Left renal pelvis (tissue), 4 donors: ENCODE data around the gene GLIS1. TPM values are rescaled to one million over a fixed set of nuclear protein-coding genes. Genes with fewer than 3 reads are reported as not detected.
A peak's percentile ranks its signal among the peaks of the same experiment; 100 is the strongest.

Experiments
- DNase-seq, 4 donors: peaks; one replicate each; pipeline ENCODE4 v3.0.0-alpha.2; 2013; ENCODE audit warnings: low read depth in 4 of 4, low spot score in 3 of 4
- polyA plus RNA-seq, 4 donors: library from polyadenylated mRNA; unstranded; fragments of 120-200 nt; gene quantifications; one replicate each; pipeline ENCODE4 v1.2.1, GENCODE V29; 2013; ENCODE audit not compliant: insufficient read length in 4 of 4

Gene GLIS1
- polyA plus RNA-seq, 4 donors: 0.29 to 3.1 (median 2.3) TPM

DNA sequence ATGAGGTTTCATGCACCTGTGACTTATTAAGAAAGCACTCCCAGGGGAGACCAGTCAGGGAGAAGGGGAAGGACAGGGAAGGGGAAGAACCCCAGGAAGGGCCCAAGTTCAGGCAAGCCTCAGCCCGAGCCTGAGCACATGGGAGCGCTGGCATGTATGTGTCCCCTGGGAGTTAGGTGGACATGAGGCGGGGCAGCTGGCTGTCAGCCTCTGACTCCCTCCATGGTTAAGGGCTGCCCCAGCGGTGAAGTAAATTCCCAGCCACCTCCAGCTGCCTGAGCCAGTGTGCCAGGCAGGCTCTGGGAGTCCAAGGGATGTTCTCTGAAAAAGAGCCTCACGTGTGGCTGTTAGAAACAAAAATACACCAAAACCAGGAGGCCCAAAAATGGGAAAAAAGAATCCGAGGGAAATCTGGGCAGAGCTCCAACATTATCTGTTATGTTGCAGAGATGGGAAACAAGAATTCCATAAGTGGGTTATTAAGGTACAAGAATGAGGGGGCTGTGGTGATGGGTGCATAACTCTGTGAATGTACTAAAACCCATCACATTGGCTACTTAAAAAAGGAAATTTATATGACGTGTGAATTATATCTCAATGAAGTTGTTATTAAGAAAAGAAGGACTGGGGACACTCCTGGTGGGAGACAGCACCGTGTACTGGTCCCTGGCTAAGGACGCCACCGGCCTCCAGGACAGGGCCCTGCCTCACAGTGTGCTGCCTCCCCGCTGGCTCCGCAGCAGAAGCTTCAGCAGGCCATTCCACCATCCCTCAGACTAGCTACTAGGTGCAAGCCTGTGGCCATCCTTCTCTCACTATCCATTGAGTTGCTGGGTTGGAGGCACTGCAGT is 261.1 kb downstream of the GLIS1 start:
- no peak for DNase-seq

DNA sequence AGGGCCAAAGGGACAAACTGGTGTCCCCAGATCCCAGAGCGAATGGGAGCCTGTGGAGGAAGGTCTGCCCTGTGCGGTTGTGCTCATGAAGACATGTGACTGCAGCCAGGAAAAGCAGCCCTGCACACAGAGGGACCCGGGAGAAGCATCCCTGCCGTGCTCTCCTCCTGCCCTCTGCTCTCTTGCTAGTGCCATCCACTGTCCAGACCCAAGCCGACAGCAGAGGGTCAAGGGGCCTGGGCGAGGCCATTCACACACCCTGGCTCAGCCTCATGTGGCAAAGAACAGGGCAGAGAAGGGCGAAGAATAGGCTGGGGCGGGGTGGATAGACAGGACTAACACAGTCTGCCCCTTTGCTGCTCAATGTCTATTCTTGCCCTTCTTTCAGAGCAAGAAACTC is 262.4 kb downstream of the GLIS1 start:
- DNase-seq: no peak

DNA sequence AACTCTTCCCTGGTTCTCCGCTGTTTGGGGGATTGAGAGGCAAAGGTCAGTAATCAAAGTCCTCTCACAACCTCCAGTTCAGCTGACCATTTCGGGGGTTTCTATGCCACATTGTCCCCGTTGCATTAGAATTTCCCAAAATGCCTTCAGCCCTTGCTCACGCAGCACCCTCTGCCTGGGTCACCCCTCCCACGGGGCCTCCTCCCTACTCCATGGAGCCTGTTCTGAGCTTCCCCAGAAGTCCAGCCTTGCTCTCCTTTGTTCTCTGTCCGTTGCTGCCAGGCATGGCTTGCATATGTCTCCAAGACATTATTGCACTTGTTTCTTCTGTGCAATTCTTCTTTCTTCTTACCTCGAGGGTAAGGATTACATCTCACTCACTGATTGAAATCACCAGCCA is 263.3 kb downstream of the GLIS1 start:
- DNase-seq: no peak

DNA sequence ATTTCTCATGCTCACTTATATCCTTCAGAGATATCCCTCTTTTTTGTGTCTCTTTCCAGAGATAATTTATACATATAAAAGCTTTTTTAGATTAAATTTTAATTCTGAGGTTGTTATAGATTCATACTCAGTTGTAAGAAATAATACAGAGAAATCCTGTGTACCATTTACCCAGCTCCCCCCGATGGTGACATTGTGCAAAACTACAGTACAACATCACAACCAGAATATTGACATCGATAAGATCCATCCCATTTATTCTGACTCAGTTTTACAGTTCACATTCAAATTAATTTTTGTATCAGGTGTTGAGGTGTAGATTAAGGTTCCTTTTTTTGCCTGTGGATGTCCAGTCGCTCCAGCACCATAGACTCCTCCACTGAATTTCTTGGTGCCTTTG is 265.5 kb downstream of the GLIS1 start:
- no peak for DNase-seq

DNA sequence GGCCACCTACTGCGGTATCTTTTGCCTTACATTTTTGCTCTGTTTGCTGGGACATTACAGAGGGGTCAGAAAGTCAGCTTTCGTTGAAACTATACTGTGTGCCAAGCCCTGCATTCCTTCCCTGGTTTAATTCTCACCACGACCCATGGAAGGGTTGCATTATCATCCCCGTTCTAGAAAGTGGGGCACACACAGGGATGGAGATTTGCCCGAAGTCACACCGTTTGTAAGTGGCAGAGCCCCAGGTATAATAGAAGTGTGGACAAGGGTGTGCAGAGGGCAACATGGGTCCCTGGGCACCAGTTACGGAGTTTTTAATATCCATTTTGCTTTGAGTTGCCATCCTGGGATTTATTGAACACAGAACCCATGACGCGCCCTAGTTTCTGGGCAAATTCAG is 268.0 kb downstream of the GLIS1 start:
- DNase-seq: no peak

GRCh38 chr1:53470584-53470983 is 268.4 kb downstream of the GLIS1 start:
- no peak for DNase-seq

DNA sequence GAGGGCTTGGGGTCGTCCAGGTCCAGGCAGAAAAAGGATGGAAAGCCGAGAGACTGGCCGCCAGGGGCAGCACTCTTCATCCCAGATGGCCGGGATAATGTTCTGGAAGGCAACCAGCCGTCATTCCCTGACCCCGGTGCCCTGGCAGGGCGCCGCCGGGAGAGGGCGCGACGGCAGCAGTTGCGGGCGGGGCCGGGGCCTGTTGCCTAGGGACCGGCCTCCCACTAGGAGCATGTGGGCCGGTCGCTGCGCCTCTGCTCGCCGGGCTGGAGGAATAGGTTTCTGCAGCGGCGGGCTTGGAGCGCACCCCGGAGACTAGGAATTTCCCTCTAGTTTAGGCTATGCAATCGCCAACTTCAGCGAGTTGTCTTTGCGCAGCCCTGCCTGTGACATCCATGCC is 268.8 kb downstream of the GLIS1 start:
- DNase-seq: peak; percentile 45 to 68 (median 60)

DNA sequence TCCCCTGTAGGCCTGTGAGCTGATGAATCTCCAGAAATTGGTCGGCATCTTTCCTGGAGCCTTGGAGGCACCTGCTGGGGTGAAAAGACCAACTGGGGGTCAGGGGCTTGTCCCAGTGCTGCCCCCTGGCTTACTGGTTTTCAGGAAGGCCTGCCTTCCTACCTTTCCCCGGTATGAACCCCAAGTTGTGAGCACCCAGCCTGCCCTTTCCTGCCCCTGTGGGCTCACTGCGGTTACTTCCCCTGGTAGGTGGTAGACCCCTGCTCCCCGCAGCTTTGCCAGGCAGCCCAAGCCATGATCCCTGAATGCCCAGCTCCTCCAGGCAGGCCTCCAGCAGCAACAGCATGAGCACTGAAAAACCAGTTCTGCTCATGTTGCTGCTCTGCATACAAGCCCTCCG is 269.6 kb downstream of the GLIS1 start:
- no peak for DNase-seq

DNA sequence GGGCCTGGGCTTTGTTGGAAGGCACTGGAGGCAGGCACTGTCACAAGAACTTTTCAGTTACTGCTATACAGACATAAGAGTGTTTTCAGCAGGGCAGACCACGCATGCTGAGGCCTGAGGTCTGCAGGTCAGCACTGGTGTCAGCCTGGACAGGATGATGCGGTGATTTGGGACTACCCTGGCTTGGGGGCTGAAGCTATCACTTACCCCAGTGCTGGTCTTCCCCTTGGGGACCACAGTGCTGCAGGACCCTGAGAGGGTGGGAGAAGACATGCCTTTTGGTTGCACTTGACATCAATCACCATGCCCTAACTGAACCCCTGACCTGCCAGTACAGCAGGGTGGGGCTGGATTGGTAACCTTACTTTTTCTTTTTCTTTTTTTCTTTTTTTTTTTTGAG is 270.6 kb downstream of the GLIS1 start:
- DNase-seq: no peak

GRCh38 chr1:53467391-53467790 is 271.6 kb downstream of the GLIS1 start:
- no peak for DNase-seq

DNA sequence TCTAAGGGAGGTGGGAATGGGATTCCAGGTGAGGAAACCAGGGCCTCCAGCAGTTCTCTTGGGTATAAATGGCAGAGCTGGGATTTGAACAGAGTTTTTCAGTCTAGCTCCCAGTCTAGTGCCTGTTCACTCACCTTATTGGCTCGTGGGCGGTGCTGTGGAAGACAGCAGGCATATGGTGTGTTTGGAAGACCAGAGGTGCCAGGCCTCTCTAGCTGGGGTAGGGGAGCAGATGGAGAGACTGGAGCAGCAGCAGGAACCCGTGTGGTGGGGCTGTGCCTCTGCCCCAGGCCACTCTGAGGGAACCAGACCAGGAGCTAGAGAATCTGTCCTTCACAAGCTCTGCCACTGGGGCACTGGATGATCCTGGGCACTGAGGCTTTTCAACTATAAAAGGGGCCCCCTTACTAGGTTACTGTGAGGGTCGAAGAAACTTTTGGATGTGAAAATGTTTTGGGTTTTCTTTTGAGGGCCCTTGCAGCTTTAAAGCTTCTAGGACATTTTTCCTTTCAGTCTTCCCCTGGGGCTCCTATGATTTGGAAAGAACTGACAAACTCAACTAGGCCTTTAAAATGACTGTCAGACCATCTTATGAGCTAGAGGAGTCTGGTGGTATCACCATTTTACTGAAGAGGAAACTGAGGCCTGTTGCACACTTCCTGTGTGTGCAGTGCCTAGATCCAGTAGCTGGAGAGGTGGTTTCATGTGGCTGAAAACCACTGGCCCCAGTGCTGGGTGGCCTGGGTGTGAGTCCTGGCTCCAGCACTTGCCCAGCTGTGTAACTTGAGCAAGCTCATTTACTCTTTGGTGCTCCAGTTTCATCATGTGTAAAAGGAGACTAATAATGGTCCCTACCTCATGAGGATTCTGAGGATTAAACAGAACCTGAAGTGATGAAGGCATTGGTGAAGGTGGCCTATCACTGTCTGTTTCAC is 273.7 kb downstream of the GLIS1 start:
- no peak for DNase-seq

- DNase-seq: no peak
These were observed 274.7 kb downstream of the GLIS1 start for GRCh38 chr1:53463961-53464899.

DNA sequence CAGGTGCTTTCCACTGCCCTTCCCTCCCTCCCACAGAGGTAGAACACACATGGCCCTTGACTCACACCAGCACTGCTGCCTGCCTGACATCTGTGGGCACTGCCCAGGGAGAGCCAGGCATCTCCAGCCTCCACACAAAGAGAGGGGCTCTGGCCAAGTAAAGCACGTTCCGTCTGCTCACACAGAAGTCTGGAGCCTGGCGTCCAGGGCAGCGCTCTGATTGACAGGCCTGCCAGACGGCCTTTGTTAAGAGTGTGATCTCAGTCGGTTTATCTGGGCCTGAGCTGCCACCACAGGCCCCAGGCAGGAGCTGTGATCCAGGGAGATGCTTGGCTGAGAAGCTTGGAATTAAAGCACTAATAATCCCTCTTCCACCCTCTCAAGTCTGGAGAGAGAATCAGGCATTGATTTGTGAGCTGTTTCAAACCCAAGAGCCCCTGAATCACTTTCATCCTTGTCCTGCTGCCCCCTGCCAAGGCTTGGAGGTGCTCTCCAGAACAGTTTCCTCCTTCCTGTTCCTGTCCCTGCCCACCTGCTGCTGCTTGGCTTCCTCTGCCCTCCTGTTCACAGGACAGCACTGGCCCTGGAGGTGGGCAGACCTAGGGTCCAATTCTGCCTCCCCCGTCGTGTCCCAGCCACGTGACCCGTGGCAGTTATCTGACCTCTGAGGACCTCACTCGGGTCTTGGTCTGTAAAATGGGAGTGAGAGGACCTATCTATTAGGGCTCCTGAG is 276.0 kb downstream of the GLIS1 start:
- no peak for DNase-seq

- no peak for DNase-seq
These were observed 276.8 kb downstream of the GLIS1 start for GRCh38 chr1:53462193-53462592.

DNA sequence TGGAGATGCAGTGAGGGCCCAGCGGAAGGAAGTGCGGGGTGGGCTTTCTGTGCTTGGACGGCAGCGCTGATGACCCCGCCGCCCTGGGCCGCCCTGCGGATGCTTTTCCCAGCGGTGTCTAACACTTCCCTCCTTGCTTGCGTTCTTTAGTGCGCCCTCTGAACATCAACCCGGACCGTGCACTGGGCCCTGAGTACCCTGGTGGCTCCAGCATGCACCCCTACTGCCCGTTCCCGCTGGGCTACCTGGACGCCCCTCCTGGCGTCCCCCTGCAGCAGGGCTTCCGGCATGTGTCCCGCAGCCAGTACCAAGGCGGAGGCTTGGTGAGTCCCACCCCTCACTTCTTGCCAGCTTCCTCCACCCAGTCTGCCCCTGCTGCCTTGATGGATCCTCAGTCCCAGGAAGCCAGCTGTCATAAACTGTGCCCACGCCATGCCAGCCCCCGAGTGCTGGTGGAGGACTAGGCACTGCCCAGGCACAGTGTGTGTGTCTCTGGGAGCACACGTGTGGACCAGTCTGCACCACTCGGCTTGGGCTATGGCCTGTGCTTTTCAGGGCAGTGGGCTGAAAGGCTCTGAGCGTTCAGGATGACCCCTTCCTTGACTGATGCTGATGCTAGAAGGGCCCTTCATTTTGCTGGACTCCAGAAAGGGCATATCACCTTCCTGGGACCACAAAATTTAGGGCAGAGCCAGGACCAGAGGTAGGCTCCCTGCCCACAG is 277.5 kb downstream of the GLIS1 start:
- DNase-seq: no peak

GRCh38 chr1:53460666-53461322 is 278.2 kb downstream of the GLIS1 start:
- DNase-seq: peak in 1 of 4 donors; percentile 24

DNA sequence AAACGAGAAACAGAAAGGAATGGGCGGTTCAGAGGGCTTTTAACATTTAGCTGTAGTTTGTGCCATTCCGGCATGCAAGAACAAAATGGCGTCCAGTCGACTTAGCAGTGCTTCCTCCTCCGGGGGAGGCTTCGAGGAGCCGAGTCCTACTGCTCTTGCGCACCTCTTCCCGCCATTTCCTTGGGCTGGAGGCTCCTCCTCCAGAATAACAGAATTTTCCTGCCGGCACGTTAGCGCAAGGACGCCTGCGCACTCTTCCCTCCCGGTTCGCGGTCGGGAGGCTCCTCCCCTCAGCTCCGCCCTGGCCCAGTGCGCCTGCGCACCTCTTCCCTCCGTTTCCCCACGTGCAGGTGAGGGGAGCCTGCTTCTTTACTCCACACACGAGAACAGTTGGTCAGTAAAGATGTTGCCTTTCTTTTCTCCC is 278.7 kb downstream of the GLIS1 start:
- DNase-seq: no peak

DNA sequence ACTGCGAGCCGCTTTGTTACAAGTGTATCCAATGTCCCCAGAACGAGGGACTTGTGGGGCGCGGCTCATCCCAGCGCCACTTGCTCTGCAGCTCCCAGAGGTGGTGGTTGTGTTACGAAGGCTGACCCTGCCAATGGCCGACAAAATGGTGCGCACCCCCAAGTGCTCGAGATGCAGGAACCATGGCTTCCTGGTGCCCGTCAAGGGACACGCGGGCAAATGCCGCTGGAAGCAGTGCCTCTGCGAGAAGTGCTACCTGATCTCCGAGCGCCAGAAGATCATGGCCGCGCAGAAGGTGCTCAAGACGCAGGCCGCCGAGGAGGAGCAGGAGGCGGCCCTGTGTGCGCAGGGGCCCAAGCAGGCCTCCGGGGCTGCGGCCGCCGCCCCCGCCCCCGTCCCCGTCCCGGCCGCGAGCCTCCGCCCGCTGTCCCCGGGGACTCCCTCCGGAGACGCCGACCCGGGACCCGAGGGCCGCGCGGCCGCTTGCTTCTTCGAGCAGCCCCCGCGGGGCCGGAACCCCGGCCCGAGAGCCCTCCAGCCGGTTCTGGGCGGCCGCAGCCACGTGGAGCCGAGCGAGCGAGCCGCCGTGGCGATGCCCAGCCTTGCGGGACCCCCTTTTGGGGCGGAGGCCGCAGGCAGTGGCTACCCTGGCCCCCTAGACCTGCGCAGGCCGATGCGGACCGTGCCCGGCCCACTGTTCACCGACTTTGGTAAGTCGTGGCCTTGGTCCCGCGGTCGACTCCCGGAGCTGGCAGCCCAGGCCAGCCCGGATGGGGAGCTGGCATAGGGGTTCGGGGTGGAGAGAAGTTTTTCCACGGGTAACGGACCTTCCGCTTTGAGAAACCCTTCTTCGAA is 279.4 kb downstream of the GLIS1 start, which contains the start of gene DMRTB1:
Gene DMRTB1, plus strand, starts transcription at position 79 of the 855 bp plus-strand sequence. Its CDS starts 55 bp downstream, at position 134.
- DNase-seq: no peak
